Activated CD8-positive, alpha-beta memory T cell treated with anti-CD3 and anti-CD28 coated beads for 1 hour (primary cell): ENCODE data around the gene CD2BP2.

Source experiments
- DNase-seq, 2 donors: peaks; one replicate each; pipeline ENCODE4 v3.0.0-alpha.2; 2020; ENCODE audit warnings: low read depth in 1 of 2; ENCODE audit errors: extremely low read depth in 1 of 2

CD2BP2 gene

GRCh38 chr16:30365200-30365599 lies 10.1 kb upstream of the CD2BP2 start:
- DNase-seq, result no peak

DNA sequence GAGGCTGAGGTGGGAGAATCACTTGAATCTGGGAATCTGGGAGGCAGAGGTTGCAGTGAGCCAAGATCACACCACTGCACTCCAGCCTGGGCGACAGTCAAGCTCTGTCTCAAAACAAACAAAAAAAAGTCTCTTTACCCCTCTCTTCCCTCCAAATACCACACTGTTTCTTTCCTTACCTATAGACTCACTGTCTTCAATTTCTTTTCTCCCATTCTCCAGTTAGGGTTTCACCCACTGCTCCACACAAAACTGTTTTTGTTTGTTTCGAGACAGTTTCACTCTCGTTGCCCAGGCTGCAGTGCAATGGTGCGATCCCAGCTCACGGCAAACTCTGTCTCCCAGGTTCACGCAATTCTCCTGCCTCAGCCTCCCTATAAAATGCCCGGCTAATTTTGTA lies 6.1 kb upstream of the CD2BP2 start:
- no peak for DNase-seq

DNA sequence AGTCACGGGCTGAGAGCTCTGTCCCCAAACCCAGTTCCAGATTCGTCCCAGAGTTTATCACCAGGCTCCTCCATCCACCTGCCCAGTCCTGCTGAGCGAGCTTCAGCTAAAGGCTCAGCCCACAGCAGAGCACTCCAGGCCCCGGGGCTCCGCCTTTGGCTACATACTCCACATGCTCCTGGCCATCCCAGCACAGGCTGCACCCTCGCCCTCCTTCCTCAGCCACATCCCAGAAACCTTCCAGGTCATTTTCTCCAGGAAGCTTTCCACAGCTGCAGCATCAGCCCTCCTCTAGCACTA lies 4.7 kb upstream of the CD2BP2 start:
- no peak for DNase-seq

- DNase-seq, result no peak
Measured at GRCh38 chr16:30358990-30359870, 4.1 kb upstream of the CD2BP2 start.

GRCh38 chr16:30358577-30358936 lies 3.4 kb upstream of the CD2BP2 start:
- DNase-seq, result no peak

GRCh38 chr16:30357715-30358576 lies 2.8 kb upstream of the CD2BP2 start:
- no peak for DNase-seq

DNA sequence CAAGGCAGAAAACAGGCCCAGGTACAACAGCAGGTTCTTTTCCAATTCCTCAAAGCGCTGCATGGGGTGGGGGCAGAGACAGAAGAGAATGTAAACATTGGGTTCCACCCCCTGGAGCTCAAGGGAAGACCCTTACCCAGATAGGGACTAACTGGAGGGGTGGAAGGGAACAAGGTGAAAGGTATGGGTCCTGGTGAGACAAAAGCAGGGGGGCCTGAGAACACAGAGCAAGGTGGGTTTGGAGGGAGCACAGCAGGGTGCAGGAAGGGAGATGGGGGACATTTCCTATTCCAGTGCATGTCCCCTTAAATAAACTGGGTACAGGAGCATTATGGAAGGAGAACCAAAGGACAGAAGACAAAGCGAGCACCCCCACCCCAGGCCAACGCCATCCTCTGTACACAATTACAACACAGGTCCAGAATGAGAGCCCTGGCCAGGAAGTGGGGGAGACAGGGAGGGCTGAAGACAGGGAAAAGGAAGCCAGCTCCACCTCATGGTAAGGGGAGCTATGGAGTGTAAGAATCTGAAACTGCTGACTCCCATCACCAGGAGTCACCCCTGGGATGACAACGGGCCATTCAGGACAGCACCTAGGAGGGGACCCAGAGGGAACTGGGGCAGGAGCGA lies 2.1 kb upstream of the CD2BP2 start:
- DNase-seq, result no peak

DNA sequence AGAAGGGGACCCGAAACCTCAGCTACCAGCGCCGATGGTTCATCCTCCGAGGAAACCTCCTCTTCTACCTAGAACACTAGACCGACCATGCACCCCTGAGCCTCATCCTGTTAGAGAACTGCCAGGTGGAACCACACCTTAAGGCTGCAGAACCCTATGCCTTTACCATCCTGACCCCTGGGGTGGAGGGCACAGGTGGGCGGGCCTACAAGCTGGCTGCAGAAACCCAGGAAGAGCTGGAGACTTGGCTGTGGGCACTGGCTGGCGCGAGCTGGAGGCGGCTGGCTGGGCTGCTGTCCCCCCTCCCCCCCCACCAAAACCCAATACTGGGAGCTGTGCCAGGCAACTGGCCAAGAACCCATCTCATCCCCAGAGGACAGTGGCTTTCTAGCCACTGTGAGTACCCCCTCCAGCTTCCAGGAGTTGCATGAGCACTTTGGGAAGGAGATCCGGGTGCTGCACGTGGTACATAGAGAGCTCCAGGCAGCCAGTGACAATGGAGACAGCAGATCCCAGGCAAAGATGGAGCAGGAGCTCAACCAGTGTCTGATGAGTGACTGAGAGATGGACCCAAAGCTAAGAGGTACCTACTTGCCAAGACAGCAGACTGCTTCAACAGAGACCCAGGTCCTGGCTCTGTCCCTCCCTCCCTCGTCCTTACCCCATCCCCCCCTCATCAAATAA lies 1.4 kb upstream of the CD2BP2 start:
- DNase-seq, result no peak

- DNase-seq, result no peak
Measured at GRCh38 chr16:30355954-30356308, 823 bp upstream of the CD2BP2 start.

- DNase-seq, result no peak
Measured at GRCh38 chr16:30354423-30355143, 525 bp downstream of the CD2BP2 start.

DNA sequence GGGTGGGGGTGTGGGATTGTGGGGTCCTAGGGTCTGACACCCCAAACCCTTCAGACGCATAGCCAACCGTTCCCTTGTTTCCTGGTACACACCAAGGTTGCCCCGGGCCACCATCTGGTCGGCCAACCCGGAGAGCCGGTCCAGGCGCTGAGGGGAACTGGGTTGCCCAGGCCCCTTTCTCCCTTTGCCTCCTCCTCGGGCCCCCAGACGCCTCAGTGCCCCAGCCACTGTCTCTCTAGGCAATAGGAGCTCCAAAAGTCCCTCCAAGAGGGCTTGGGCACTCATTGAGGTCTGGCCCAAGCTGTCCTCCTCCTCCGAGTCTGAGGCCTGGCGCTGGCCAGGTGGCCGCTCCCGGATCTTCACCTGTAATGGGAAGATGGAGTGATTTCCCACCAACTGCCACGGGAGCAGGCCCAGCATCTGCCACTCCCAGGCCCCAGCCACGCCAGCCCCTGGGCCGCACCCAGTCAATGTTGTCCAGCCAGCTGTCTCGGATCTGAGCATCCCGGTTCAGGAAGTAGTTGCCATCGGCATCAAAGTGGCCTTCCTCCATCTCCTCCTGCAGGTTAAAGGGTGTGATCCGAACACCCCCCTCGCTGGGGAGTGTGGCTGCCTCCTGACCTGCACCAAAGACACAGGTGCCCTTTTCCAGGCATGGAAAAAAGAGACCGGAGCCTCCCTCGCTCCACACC lies 1.5 kb downstream of the CD2BP2 start:
- DNase-seq, result no peak

GRCh38 chr16:30352488-30353401 lies 2.4 kb downstream of the CD2BP2 start:
- no peak for DNase-seq

GRCh38 chr16:30351586-30352419 lies 3.3 kb downstream of the CD2BP2 start:
- DNase-seq, result no peak

DNA sequence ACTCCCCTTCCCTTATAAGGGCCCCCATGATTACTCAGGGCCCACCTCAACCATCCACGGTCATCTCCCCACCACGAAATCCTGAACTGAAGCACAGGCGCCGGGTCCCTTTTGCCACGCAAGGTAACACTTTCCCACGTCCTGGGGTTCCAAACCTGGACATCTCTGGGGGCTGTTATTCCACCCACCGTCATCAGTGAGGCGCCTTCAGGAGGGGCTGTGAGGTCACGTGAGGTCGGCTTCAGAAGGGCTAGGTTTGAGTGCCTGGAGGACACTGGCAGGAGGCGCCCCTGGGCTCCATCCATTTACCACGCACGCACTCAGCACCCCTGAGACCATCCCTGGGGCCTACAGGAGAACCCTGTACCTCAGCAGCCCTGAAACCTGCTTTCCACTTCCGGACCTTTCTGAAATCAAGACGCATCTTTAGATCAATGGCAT lies 4.1 kb downstream of the CD2BP2 start:
- no peak for DNase-seq

GRCh38 chr16:30350134-30350871 lies 4.8 kb downstream of the CD2BP2 start:
- no peak for DNase-seq

- DNase-seq, result no peak
Measured at GRCh38 chr16:30349675-30350074, 5.4 kb downstream of the CD2BP2 start.

- no peak for DNase-seq
Measured at GRCh38 chr16:30348929-30349328, 6.2 kb downstream of the CD2BP2 start.
